Neural cell (in vitro differentiated cells): Measurements from ENCODE around the gene CLSTN1. TPM values are rescaled to one million over a fixed set of nuclear protein-coding genes. Genes with fewer than 3 reads are reported as not detected.

ENCODE experiments used
- H2AFZ ChIP-seq: fragments of 200-600, 300-800 bp; sonication (generic), shearing (Covaris generic); 2 replicates; pipeline ENCODE4 v1.6.0; 2014; ENCODE audit warnings: low read depth, mild to moderate bottlenecking, antibody characterized with exemption, low read length, moderate library complexity
- H3F3A ChIP-seq: fragments of 200-600 bp; shearing (Covaris generic); 2 replicates; pipeline ENCODE4 v1.6.1; 2016; ENCODE audit warnings: mild to moderate bottlenecking, moderate library complexity, mixed read lengths, antibody characterized with exemption, low read length; ENCODE audit not compliant: insufficient read depth, poor library complexity, severe bottlenecking
- H3K27ac ChIP-seq: fragments of 200-600, 300-800 bp; sonication (generic), shearing (Covaris generic); 2 replicates; pipeline ENCODE4 v1.5.1; 2014; ENCODE audit warnings: mild to moderate bottlenecking, low read length, moderate library complexity
- H3K27me3 ChIP-seq: fragments of 300-800, 200-600 bp; sonication (generic), shearing (Covaris generic); 2 replicates; pipeline ENCODE4 v1.6.0; 2014; ENCODE audit warnings: mild to moderate bottlenecking, low read depth, low read length, moderate library complexity; ENCODE audit not compliant: insufficient read depth
- H3K36me3 ChIP-seq: fragments of 300-800, 200-600 bp; sonication (generic), shearing (Covaris generic); 2 replicates; pipeline ENCODE4 v1.5.1; 2014; ENCODE audit warnings: mild to moderate bottlenecking, antibody characterized with exemption, low read length, moderate library complexity; ENCODE audit not compliant: insufficient read depth
- H3K4me2 ChIP-seq: fragments of 300-800, 200-600 bp; sonication (generic), shearing (Covaris generic); 2 replicates; pipeline ENCODE4 v1.6.0; 2014; ENCODE audit warnings: mild to moderate bottlenecking, low read length
- H3K4me3 ChIP-seq: fragments of 300-800, 200-600 bp; sonication (generic), shearing (Covaris generic); 2 replicates; pipeline ENCODE4 v1.5.1; 2014; ENCODE audit warnings: mild to moderate bottlenecking, low read length, moderate library complexity
- H3K79me2 ChIP-seq: fragments of 200-600 bp; shearing (Covaris generic); replicated peaks from 2 replicates; pipeline ENCODE4 v1.6.0; 2014; ENCODE audit warnings: mild to moderate bottlenecking, low read length, moderate library complexity; ENCODE audit not compliant: insufficient read depth
- H3K9ac ChIP-seq: fragments of 300-800, 200-600 bp; sonication (generic), shearing (Covaris generic); 2 replicates; pipeline ENCODE4 v1.6.1; 2016; ENCODE audit warnings: mild to moderate bottlenecking, low read length, mixed read lengths
- H3K9me2 ChIP-seq: fragments of 200-600 bp; shearing (Covaris generic); 2 replicates; pipeline ENCODE4 v1.6.1; 2016; ENCODE audit warnings: mild to moderate bottlenecking, low read length, mixed read lengths; ENCODE audit not compliant: insufficient read depth
- H3K9me3 ChIP-seq: fragments of 200-600, 300-800 bp; sonication (generic), shearing (Covaris generic); 2 replicates; pipeline ENCODE4 v1.6.1; 2016; ENCODE audit warnings: mild to moderate bottlenecking, mixed run types, low read length, moderate library complexity, mixed read lengths
- H4K20me1 ChIP-seq: fragments of 200-600 bp; shearing (Covaris generic); 2 replicates; pipeline ENCODE4 v1.6.1; 2016; ENCODE audit warnings: mild to moderate bottlenecking, mixed run types; ENCODE audit not compliant: insufficient read depth
- EP300 ChIP-seq: fragments of 450-650 bp; conservative IDR thresholded peaks from 2 replicates; pipeline ENCODE4 v1.6.1; 2014; ENCODE audit warnings: antibody characterized with exemption, mild to moderate bottlenecking, moderate library complexity; ENCODE audit not compliant: poor library complexity, severe bottlenecking
- EZH2 ChIP-seq: fragments of 200-600, 300-800 bp; shearing (Covaris generic), sonication (generic); IDR thresholded peaks from 2 replicates; pipeline ENCODE4 v1.6.1; 2014; ENCODE audit warnings: antibody characterized with exemption, low read length, borderline replicate concordance, mild to moderate bottlenecking; ENCODE audit not compliant: insufficient read depth, poor library complexity, severe bottlenecking
- MXI1 ChIP-seq: fragments of 450-650 bp; conservative IDR thresholded peaks from 2 replicates; pipeline ENCODE4 v1.6.1; 2014; ENCODE audit warnings: antibody characterized with exemption, mild to moderate bottlenecking; ENCODE audit not compliant: poor library complexity, severe bottlenecking
- POLR2AphosphoS5 ChIP-seq: IDR thresholded peaks from 2 replicates; pipeline ENCODE4 v1.6.1; 2012
- RAD21 ChIP-seq: fragments of 450-650 bp; conservative IDR thresholded peaks from 2 replicates; pipeline ENCODE4 v1.6.1; 2014; ENCODE audit warnings: antibody characterized with exemption, mild to moderate bottlenecking, moderate library complexity
- SMC3 ChIP-seq: fragments of 450-650 bp; conservative IDR thresholded peaks from 2 replicates; pipeline ENCODE4 v1.6.1; 2014; ENCODE audit warnings: antibody characterized with exemption, mild to moderate bottlenecking, moderate library complexity; ENCODE audit not compliant: poor library complexity
- TAF1 ChIP-seq: IDR thresholded peaks from 2 replicates; pipeline ENCODE4 v1.6.1; 2012; ENCODE audit warnings: low read depth
- polyA plus RNA-seq: library from polyadenylated mRNA; depleted of rRNA; stranded (reverse); fragments of >200 nt; gene quantifications from 2 replicates; pipeline ENCODE4 v1.2.3, GENCODE V29; 2014
- TF ChIP-seq, protein P1 (sequence below): fragments of 450-650 bp; IDR thresholded peaks from 2 replicates; pipeline ENCODE4 v1.5.1; 2014; ENCODE audit warnings: antibody characterized with exemption, mild to moderate bottlenecking, moderate library complexity; ENCODE audit not compliant: poor library complexity, severe bottlenecking
- TF ChIP-seq, protein P2 (sequence below): IDR thresholded peaks from 2 replicates; pipeline ENCODE4 v1.6.1; 2012; ENCODE audit warnings: borderline replicate concordance

CLSTN1 gene
- polyA plus RNA-seq, 1 donor from 2014 or later, result 77.2 TPM

DNA sequence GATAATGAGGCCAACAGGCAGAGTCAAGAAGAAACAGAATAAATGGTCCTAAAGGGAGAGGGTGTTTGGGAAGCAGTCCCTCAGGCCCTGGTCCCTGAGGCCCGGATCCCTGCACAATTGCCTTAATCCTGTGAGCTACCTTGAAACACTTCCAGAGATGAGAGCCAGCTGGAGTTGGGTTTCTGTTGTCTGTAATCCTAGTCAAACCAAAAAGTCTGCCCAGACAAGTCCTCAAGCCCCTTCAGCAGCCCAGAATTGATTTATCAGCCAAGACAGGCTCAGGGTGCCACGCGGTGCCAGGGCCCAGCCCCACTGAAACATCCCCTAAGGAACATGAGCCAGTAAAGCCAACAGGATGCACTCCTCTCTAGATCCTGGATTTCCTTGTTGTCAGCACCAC, 16.4 kb upstream of the CLSTN1 start:
- no peak overlapping the region for H3K9ac ChIP-seq
- H4K20me1 ChIP-seq, result no peaks in the 10 kb centered on the region
- no peak overlapping the region for H3K27ac ChIP-seq
- no peaks in the 10 kb centered on the region for H3K9me2 ChIP-seq
- no peaks in the 10 kb centered on the region for H3K79me2 ChIP-seq
- no peak overlapping the region for H2AFZ ChIP-seq
- H3K27me3 ChIP-seq, result no peaks in the 10 kb centered on the region
- no peaks in the 10 kb centered on the region for H3K9me3 ChIP-seq
- H3K4me2 ChIP-seq, result no peak overlapping the region
- H3F3A ChIP-seq, result no peaks in the 10 kb centered on the region
- no peaks in the 10 kb centered on the region for H3K36me3 ChIP-seq
- TF ChIP-seq SMC3, result no peak
- no peak for TF ChIP-seq POLR2AphosphoS5
- TF ChIP-seq TAF1, result no peak
- TF ChIP-seq, protein P1, sequence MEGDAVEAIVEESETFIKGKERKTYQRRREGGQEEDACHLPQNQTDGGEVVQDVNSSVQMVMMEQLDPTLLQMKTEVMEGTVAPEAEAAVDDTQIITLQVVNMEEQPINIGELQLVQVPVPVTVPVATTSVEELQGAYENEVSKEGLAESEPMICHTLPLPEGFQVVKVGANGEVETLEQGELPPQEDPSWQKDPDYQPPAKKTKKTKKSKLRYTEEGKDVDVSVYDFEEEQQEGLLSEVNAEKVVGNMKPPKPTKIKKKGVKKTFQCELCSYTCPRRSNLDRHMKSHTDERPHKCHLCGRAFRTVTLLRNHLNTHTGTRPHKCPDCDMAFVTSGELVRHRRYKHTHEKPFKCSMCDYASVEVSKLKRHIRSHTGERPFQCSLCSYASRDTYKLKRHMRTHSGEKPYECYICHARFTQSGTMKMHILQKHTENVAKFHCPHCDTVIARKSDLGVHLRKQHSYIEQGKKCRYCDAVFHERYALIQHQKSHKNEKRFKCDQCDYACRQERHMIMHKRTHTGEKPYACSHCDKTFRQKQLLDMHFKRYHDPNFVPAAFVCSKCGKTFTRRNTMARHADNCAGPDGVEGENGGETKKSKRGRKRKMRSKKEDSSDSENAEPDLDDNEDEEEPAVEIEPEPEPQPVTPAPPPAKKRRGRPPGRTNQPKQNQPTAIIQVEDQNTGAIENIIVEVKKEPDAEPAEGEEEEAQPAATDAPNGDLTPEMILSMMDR, result no peak
- no peak for TF ChIP-seq EP300
- TF ChIP-seq MXI1, result no peak
- TF ChIP-seq, protein P2, sequence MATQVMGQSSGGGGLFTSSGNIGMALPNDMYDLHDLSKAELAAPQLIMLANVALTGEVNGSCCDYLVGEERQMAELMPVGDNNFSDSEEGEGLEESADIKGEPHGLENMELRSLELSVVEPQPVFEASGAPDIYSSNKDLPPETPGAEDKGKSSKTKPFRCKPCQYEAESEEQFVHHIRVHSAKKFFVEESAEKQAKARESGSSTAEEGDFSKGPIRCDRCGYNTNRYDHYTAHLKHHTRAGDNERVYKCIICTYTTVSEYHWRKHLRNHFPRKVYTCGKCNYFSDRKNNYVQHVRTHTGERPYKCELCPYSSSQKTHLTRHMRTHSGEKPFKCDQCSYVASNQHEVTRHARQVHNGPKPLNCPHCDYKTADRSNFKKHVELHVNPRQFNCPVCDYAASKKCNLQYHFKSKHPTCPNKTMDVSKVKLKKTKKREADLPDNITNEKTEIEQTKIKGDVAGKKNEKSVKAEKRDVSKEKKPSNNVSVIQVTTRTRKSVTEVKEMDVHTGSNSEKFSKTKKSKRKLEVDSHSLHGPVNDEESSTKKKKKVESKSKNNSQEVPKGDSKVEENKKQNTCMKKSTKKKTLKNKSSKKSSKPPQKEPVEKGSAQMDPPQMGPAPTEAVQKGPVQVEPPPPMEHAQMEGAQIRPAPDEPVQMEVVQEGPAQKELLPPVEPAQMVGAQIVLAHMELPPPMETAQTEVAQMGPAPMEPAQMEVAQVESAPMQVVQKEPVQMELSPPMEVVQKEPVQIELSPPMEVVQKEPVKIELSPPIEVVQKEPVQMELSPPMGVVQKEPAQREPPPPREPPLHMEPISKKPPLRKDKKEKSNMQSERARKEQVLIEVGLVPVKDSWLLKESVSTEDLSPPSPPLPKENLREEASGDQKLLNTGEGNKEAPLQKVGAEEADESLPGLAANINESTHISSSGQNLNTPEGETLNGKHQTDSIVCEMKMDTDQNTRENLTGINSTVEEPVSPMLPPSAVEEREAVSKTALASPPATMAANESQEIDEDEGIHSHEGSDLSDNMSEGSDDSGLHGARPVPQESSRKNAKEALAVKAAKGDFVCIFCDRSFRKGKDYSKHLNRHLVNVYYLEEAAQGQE, result no peak
- TF ChIP-seq EZH2, result no peak
- no peak for TF ChIP-seq RAD21
- H3K4me3 ChIP-seq, result no peak overlapping the region

DNA sequence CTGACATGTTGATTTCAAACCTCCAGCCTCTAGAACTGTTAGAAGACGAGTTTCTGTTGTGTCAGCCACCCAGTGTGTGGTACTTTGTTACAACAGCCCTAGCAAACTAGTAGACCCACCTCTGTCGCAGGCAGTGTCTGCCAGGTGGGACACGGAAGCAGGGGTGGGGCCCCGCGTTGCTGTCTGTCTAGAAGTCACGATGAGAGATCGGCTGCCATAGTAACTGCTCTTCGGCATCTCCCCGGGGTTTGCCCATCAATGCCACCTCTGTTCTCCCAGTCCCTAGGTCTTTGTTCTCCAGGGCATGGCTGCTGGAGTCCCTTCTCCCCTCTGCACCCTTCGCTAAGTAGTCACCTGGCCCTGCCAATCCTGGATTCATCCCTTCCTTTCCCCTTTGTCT, 15.2 kb upstream of the CLSTN1 start:
- Histone ChIP-seq H3K79me2 (no peaks in the 10 kb centered on the region), H3K4me3 (no peak overlapping the region), H3K9me3 (no peaks in the 10 kb centered on the region), H3F3A (no peaks in the 10 kb centered on the region), H3K9me2 (no peaks in the 10 kb centered on the region), H2AFZ (no peak overlapping the region), H4K20me1 (no peaks in the 10 kb centered on the region), H3K27me3 (no peaks in the 10 kb centered on the region), H3K36me3 (no peaks in the 10 kb centered on the region), H3K27ac (no peak overlapping the region), H3K9ac (no peak overlapping the region), H3K4me2 (no peak overlapping the region)
- TF ChIP-seq TAF1, result no peak
- TF ChIP-seq EZH2, result no peak
- TF ChIP-seq, protein P1, result no peak
- TF ChIP-seq, protein P2, result no peak
- TF ChIP-seq MXI1, result no peak
- no peak for TF ChIP-seq EP300
- no peak for TF ChIP-seq POLR2AphosphoS5
- no peak for TF ChIP-seq SMC3
- TF ChIP-seq RAD21, result no peak
